HepG2 (cell line): ENCODE results near the gene STOML2. TPM values are rescaled to one million over a fixed set of nuclear protein-coding genes. Genes with fewer than 3 reads are reported as not detected.

Source experiments
- ARID5B ChIP-seq: IDR thresholded peaks from 2 replicates; pipeline ENCODE4 v1.4.0; 2020; ENCODE audit warnings: mild to moderate bottlenecking, missing genetic modification reagents
- ARNTL ChIP-seq: sonication (generic); formaldehyde crosslinking; IDR thresholded peaks from 2 replicates; pipeline ENCODE4 v1.4.0; 2020; ENCODE audit warnings: mild to moderate bottlenecking, missing genetic modification reagents
- ASH2L ChIP-seq: fragments of 300-600, 200-600 bp; sonication (generic); IDR thresholded peaks from 2 replicates; pipeline ENCODE4 v1.7.0; 2017; ENCODE audit warnings: low read depth, mild to moderate bottlenecking, moderate library complexity, mixed read lengths, low read length; ENCODE audit not compliant: insufficient read length
- ATF1 ChIP-seq: IDR thresholded peaks from 2 replicates; pipeline ENCODE4 v1.6.1; 2016; ENCODE audit warnings: mild to moderate bottlenecking, control low read depth
- BRCA1 ChIP-seq: sonication (generic); formaldehyde crosslinking; IDR thresholded peaks from 2 replicates; pipeline ENCODE4 v1.4.0; 2020; ENCODE audit warnings: missing genetic modification reagents
- GATAD2A ChIP-seq: IDR thresholded peaks from 2 replicates; pipeline ENCODE4 v1.6.1; 2016
- MNT ChIP-seq: fragments of 450-650 bp; IDR thresholded peaks from 2 replicates; pipeline ENCODE4 v1.6.1; 2016
- NR1H2 ChIP-seq: sonication (generic); formaldehyde crosslinking; IDR thresholded peaks from 2 replicates; pipeline ENCODE4 v1.8.1; 2022; ENCODE audit warnings: low read depth, missing genetic modification reagents, borderline replicate concordance
- PHF5A ChIP-seq: IDR thresholded peaks from one replicate; pipeline ENCODE4 v1.6.1; 2018; ENCODE audit warnings: low read depth, missing genetic modification reagents; ENCODE audit not compliant: unreplicated experiment
- POLR2AphosphoS5 ChIP-seq: IDR thresholded peaks from 2 replicates; pipeline ENCODE4 v1.6.1; 2012; ENCODE audit warnings: low read depth, low read length
- SNAI1 ChIP-seq: sonication (generic); formaldehyde crosslinking; IDR thresholded peaks from 2 replicates; pipeline ENCODE4 v1.5.0; 2020; ENCODE audit warnings: mild to moderate bottlenecking, missing genetic modification reagents, borderline replicate concordance
- SP1 ChIP-seq, 2 experiments: fragments of 450-650 bp in 1 of 2; sonication (generic) in 1 of 2; formaldehyde crosslinking in 1 of 2; IDR thresholded peaks; 2 replicates each; pipeline versions ENCODE4 v1.4.0 to v1.6.1; 2016 to 2020; ENCODE audit warnings: missing genetic modification reagents in 1 of 2
- TP53 ChIP-seq: sonication (generic); formaldehyde crosslinking; conservative IDR thresholded peaks from 2 replicates; pipeline ENCODE4 v1.4.0; 2020; ENCODE audit warnings: missing genetic modification reagents
- WIZ ChIP-seq: sonication (generic); formaldehyde crosslinking; IDR thresholded peaks from 2 replicates; pipeline ENCODE4 v1.5.1; 2020; ENCODE audit warnings: mild to moderate bottlenecking, missing genetic modification reagents
- XRCC5 ChIP-seq: fragments of 200-400 bp; formaldehyde crosslinking; optimal IDR thresholded peaks from 2 replicates; pipeline ENCODE3; 2017; ENCODE audit warnings: mild to moderate bottlenecking, low read length
- ZFP82 ChIP-seq: sonication (generic); formaldehyde crosslinking; IDR thresholded peaks from 2 replicates; pipeline ENCODE4 v1.5.1; 2020; ENCODE audit warnings: mild to moderate bottlenecking, missing genetic modification reagents, borderline replicate concordance
- ZKSCAN1 ChIP-seq: fragments of 150-350 bp; IDR thresholded peaks from 2 replicates; pipeline ENCODE4 v1.6.1; 2014; ENCODE audit warnings: low read length
- ZMYM3 ChIP-seq: sonication (generic); formaldehyde crosslinking; IDR thresholded peaks from 2 replicates; pipeline ENCODE4 v1.5.1; 2020; ENCODE audit warnings: mild to moderate bottlenecking, missing genetic modification reagents
- ZNF331 ChIP-seq: sonication (generic); formaldehyde crosslinking; IDR thresholded peaks from 2 replicates; pipeline ENCODE4 v1.4.0; 2020; ENCODE audit warnings: missing genetic modification reagents
- ZNF33B ChIP-seq: sonication (generic); formaldehyde crosslinking; IDR thresholded peaks from 2 replicates; pipeline ENCODE4 v1.5.1; 2020; ENCODE audit warnings: mild to moderate bottlenecking, missing genetic modification reagents
- ZNF441 ChIP-seq: sonication (generic); formaldehyde crosslinking; IDR thresholded peaks from 2 replicates; pipeline ENCODE4 v1.7.0; 2021; ENCODE audit warnings: missing genetic modification reagents, borderline replicate concordance
- ZNF496 ChIP-seq: sonication (generic); formaldehyde crosslinking; IDR thresholded peaks from 2 replicates; pipeline ENCODE4 v1.8.1; 2023; ENCODE audit warnings: mild to moderate bottlenecking, moderate library complexity, missing genetic modification reagents; ENCODE audit not compliant: insufficient replicate concordance
- ZNF549 ChIP-seq: sonication (generic); formaldehyde crosslinking; IDR thresholded peaks from 2 replicates; pipeline ENCODE4 v1.5.0; 2020; ENCODE audit warnings: missing genetic modification reagents
- ZNF572 ChIP-seq: sonication (generic); formaldehyde crosslinking; IDR thresholded peaks from 2 replicates; pipeline ENCODE4 v1.5.1; 2020; ENCODE audit warnings: mild to moderate bottlenecking, missing genetic modification reagents
- ZNF644 ChIP-seq: IDR thresholded peaks from 2 replicates; pipeline ENCODE4 v1.6.1; 2016; ENCODE audit warnings: low read depth
- ZNF780A ChIP-seq: sonication (generic); formaldehyde crosslinking; IDR thresholded peaks from 2 replicates; pipeline ENCODE4 v1.8.0; 2022; ENCODE audit warnings: mild to moderate bottlenecking, missing genetic modification reagents, moderate library complexity
- ZSCAN12 ChIP-seq: sonication (generic); formaldehyde crosslinking; IDR thresholded peaks from 2 replicates; pipeline ENCODE4 v1.9.0; 2021; ENCODE audit warnings: mild to moderate bottlenecking, missing genetic modification reagents
- ZSCAN30 ChIP-seq: sonication (generic); formaldehyde crosslinking; IDR thresholded peaks from 2 replicates; pipeline ENCODE4 v1.5.0; 2020; ENCODE audit warnings: mild to moderate bottlenecking, missing genetic modification reagents
- polyA plus RNA-seq, 8 experiments: library from polyadenylated mRNA; depleted of rRNA in 3 of 8; stranded (reverse) in 7 of 8; unstranded in 1 of 8; fragments of >200 nt; fragmentation: Illumina TruSeq in 4 of 8; extraction: Trizol in 4 of 8; gene quantifications; 2 replicates each; pipeline versions ENCODE4 v1.2.1 to v1.2.3, GENCODE V29; 2011 to 2016; ENCODE audit warnings: low read depth in 4 of 8, missing spikeins in 1 of 8, mixed read lengths in 1 of 8; ENCODE audit not compliant: insufficient read depth in 1 of 8
- total RNA-seq, 5 experiments: library from RNA; depleted of rRNA; stranded (reverse); fragments of >200 nt; fragmentation: Illumina TruSeq; extraction: Trizol; gene quantifications; 2 replicates each; pipeline ENCODE4 v1.2.3, GENCODE V29; 2016; ENCODE audit warnings: low read depth in 1 of 5

STOML2 gene
- total and polyA plus RNA-seq, 2 of the 13 experiments (the other 11 are each of a cell fraction or from before 2014, with no cell fraction given) = 245 to 250 TPM

GRCh38 chr9:35072461-35073278, 30.3 kb downstream of the STOML2 start, which contains the start of gene VCP (continued):
- TF ChIP-seq BRCA1 (CRISPR knock-in tag) (no peak), ZNF780A (CRISPR knock-in tag) (no peak), ZNF33B (peak; percentile 50; the same call in 1 of the 2 replicates), ZNF441 (peak; percentile 25; the same call in 1 of the 2 replicates), ATF1 (peak; percentile 94), SP1 (IDR thresholded peaks at IDR 0.05) (no peak), SP1 (CRISPR knock-in tag; IDR thresholded peaks at IDR 0.05) (peak; percentile 56), PHF5A (CRISPR knock-in tag) (no peak), WIZ (no peak), ZMYM3 (CRISPR knock-in tag) (peak; percentile 47; the same call in 1 of the 2 replicates), ARID5B (CRISPR knock-in tag) (peak; percentile 4; the same call in 1 of the 2 replicates), ZSCAN12 (CRISPR knock-in tag) (no peak), ZNF644 (no peak), ASH2L (peak; percentile 68), NR1H2 (0 out of 2 replicates have a peak, but pooled peaks have one; percentile 6), ZNF496 (CRISPR knock-in tag) (no peak), ZSCAN30 (no peak), XRCC5 (no peak), GATAD2A (CRISPR knock-in tag) (no peak), MNT (no peak), ZFP82 (no peak; the same call in 1 of the 2 replicates), ARNTL (CRISPR knock-in tag) (no peak), ZNF331 (CRISPR knock-in tag) (no peak; the same call in none of the 2 replicates), ZNF572 (CRISPR knock-in tag) (no peak), POLR2AphosphoS5 (peak; percentile 88), ZNF549 (CRISPR knock-in tag) (0 out of 2 replicates have a peak, but pooled peaks have one; percentile 38), SNAI1 (CRISPR knock-in tag) (no peak), ZKSCAN1 (no peak), TP53 (CRISPR knock-in tag) (no peak)
